HAP-1 (cell line): ENCODE results near the gene TACC2.

Experiments used
- DNase-seq, 2 experiments: peaks; one replicate each; pipeline ENCODE4 v3.0.0-alpha.2; 2016 to 2020; ENCODE audit warnings: low spot score in 2 of 2
- H3K27me3 ChIP-seq: fragments of 250-450 bp; sonication (Bioruptor Pico); 2 replicates; pipeline ENCODE4 v1.5.1; 2020; ENCODE audit warnings: low read depth, mild to moderate bottlenecking, moderate library complexity
- H3K36me3 ChIP-seq: fragments of 250-450 bp; sonication (Bioruptor Pico); replicated peaks from 2 replicates; pipeline ENCODE4 v1.5.1; 2020; ENCODE audit warnings: mild to moderate bottlenecking
- H3K4me1 ChIP-seq: fragments of 250-450 bp; sonication (Bioruptor Pico); 2 replicates; pipeline ENCODE4 v1.5.1; 2020; ENCODE audit warnings: mild to moderate bottlenecking
- H3K4me3 ChIP-seq: fragments of 250-450 bp; sonication (Bioruptor Pico); 2 replicates; pipeline ENCODE4 v1.5.1; 2020; ENCODE audit warnings: mild to moderate bottlenecking, moderate library complexity
- H3K9me3 ChIP-seq: fragments of 250-450 bp; sonication (Bioruptor Pico); 2 replicates; pipeline ENCODE4 v1.5.1; 2020; ENCODE audit warnings: mild to moderate bottlenecking, moderate library complexity
- in situ Hi-C: fragments of 300-500 bp; cut with MboI; formaldehyde crosslinking; loops from 3 replicates; pipeline ENCODE4 v1.14.3; 2020; ENCODE audit warnings: low sequenced_read_pairs, inconsistent platforms, mixed read lengths

Gene TACC2

GRCh38 chr10:122259075-122259466, 270.1 kb downstream of the TACC2 start:
- Histone ChIP-seq H3K36me3 (no peaks in the 10 kb centered on the region), H3K4me1 (no peaks in the 10 kb centered on the region; the same call in 1 of the 2 replicates), H3K27me3 (no peaks in the 10 kb centered on the region), H3K9me3 (peaks cover 10% of the 10 kb centered on the region), H3K4me3 (no peak overlapping the region)
- no peak for DNase-seq
- in situ Hi-C loops = no loop called here

DNA sequence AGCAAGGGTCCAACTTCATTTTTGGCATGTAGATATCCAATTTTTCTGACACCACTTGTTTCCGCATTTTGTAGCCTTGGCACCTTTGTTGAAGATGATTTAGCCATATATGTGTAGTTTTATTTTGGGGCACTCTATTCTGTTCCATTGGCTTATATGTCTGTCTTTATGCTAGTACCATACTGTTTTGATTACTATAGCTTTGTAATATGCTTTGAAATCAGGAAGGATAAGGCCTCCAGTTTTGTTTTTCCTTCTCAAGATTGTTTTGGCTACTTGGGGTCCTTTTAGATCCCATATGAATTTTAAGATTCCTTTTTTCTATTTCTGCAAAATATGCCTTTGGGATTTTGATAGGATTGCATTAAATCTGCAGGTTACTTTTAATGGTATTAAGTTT, 272.6 kb downstream of the TACC2 start:
- Histone ChIP-seq H3K9me3 (peaks cover 10% of the 10 kb centered on the region), H3K36me3 (no peaks in the 10 kb centered on the region), H3K4me1 (no peaks in the 10 kb centered on the region; the same call in none of the 2 replicates), H3K4me3 (no peak overlapping the region), H3K27me3 (no peaks in the 10 kb centered on the region)
- no peak for DNase-seq
- in situ Hi-C loops = no loop called here

DNA sequence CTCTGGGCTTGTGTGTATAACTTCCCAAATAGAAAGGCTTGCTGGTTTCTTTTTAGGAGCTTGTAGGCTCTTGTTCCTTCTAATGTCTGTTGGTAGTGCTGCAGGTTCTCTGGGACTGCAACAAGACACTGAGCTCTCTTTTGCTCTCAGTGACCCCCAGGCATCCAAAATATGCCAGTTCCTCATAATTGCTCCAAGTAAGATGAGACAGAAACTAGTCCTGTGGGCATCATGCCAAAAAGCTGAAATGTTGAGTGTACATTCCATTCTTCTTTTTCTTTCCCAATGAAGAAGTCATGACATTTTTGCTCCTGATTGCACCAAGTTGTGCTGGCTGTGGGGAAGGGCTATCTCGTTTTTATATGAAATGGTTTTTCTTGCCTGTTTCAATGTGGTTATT, 275.0 kb downstream of the TACC2 start:
- no peak overlapping the region for H3K4me3 ChIP-seq
- H3K4me1 ChIP-seq = no peaks in the 10 kb centered on the region; the same call in none of the 2 replicates
- no peaks in the 10 kb centered on the region for H3K27me3 ChIP-seq
- DNase-seq = no peak
- peaks cover 10% of the 10 kb centered on the region for H3K9me3 ChIP-seq
- in situ Hi-C loops = no loop called here
- no peaks in the 10 kb centered on the region for H3K36me3 ChIP-seq

DNA sequence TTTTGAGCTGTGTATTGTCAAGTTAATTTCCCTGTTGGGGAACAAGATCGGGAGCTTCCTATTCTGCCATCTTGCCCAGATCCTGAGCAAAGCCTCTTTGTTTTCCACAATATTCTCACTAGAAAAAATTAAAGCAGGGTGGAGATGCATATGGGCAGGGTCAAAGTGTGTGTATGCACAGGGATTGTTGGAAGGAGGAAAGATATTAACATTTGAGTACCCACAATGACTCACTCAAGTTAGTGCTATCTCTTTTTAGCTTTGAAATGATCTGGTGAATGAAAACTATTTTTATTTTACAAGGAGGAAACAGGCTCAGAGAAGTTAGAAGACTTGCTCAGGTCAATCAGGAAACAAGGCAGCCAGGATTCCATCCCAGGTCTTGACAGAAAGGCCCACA, 275.5 kb downstream of the TACC2 start:
- H3K9me3 ChIP-seq = peaks cover 10% of the 10 kb centered on the region
- no peak for DNase-seq
- H3K36me3 ChIP-seq = no peaks in the 10 kb centered on the region
- in situ Hi-C loops = no loop called here
- no peaks in the 10 kb centered on the region for H3K27me3 ChIP-seq
- no peaks in the 10 kb centered on the region; the same call in none of the 2 replicates for H3K4me1 ChIP-seq
- no peak overlapping the region for H3K4me3 ChIP-seq

- in situ Hi-C loops = no loop called here
- Histone ChIP-seq H3K4me1 (no peaks in the 10 kb centered on the region; the same call in none of the 2 replicates), H3K4me3 (no peak overlapping the region), H3K9me3 (peaks cover 10% of the 10 kb centered on the region), H3K27me3 (no peaks in the 10 kb centered on the region), H3K36me3 (no peaks in the 10 kb centered on the region)
- DNase-seq = no peak
These were observed 276.0 kb downstream of the TACC2 start for GRCh38 chr10:122264931-122265330.

DNA sequence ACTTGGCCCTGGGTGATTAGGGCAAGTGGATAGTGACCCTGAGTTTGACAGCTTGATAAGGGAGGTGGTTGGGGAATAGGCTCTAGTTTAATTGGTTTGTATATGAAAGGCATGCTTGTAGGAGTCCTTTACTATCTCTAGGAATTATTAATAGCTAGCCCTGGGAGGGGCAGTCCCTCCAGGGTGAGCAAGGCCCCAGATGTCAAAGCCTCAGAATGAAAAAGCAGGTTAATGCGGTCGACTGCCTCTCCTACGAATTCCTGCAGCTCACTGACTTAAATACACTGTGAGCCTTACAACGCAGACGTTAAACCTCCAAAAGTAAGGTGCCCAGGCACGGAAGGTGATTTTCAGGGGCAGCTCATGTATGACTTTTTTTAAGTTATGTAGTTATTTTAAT, 276.9 kb downstream of the TACC2 start:
- Histone ChIP-seq H3K36me3 (no peaks in the 10 kb centered on the region), H3K9me3 (peaks cover 10% of the 10 kb centered on the region), H3K4me1 (no peaks in the 10 kb centered on the region; the same call in none of the 2 replicates), H3K4me3 (no peak overlapping the region), H3K27me3 (no peaks in the 10 kb centered on the region)
- in situ Hi-C loops = no loop called here
- no peak for DNase-seq

DNA sequence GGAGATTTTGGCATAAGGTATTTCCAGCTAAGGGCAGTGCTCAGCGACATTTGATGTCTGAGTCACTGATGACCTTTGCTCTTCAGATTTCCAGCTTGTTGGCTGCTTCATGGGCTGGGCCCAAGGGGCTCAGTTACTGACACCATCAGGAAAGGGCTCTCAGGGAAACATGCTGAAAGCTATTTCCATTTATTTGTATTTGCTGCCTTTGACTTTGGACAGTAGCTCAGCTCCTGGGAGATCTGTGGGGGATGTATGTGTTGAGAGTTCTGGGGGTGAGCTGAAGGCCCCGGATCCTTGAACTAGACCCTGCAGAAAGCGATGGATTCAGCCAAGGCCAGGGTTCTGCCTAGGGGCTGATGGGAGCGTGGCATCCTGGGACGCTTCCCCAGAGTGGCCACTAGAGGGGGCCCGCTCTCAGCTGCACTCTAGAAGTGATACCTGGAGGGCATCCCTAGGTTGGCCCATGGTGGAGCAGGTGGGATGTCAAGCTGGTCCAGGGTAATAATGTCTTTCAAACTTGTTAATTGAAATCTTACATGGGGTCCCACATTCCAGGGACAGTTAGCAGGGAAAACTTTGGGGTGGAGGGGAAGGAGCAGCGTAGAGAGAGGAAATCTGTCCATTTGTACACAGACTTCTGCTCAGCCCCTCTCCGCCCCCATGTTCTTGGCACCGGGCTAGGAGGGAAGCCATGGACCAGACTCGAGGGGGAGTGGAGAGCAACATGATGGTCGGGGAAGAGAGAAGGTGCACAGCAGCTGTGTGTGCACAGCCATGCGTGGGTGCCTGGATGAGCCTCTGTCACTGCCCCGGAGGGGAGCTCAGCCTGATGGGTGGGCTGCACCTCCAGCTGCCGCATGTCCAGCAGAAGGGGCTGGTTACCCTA, 279.1 kb downstream of the TACC2 start:
- no peak overlapping the region for H3K4me3 ChIP-seq
- H3K9me3 ChIP-seq = peaks cover 2% of the 10 kb centered on the region; the same call in 1 of the 2 replicates
- peak; percentile 34 to 73 for DNase-seq
- in situ Hi-C loops = no loop called here
- H3K27me3 ChIP-seq = no peaks in the 10 kb centered on the region
- no peaks in the 10 kb centered on the region for H3K36me3 ChIP-seq
- no peaks in the 10 kb centered on the region; the same call in none of the 2 replicates for H3K4me1 ChIP-seq

DNA sequence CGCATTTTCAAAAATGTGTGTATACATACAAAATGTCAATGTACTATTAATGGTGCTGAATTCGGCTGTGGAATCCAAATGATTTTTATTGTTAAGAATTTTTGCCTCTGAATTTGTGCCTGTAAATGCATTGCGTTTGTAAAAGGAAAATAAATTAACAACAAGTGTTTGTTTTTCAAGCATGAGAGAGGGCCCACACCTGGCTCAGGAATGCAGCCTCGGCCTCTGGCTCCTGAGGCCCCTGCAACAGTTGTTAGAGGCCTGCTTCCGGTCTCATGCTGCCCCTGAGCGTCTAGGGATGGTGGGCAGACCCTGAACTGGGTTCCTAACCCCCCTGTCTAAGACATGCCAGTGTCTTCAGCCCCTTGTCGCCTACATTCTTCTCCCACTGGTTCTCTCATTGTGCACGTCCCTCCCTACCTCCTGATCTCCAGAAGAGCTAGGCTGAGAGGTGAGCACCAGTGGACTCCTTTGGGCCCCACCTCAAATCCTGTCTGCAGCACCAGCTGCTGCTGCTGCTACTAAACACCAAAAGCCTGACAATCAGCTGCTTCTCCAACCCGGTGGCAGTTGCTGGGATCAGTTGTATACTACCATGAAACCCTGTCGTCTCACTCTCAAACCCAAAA, 280.2 kb downstream of the TACC2 start:
- no peak for DNase-seq
- Histone ChIP-seq H3K9me3 (no peaks in the 10 kb centered on the region), H3K4me3 (no peak overlapping the region), H3K27me3 (no peaks in the 10 kb centered on the region), H3K4me1 (no peaks in the 10 kb centered on the region; the same call in 1 of the 2 replicates), H3K36me3 (no peaks in the 10 kb centered on the region)
- in situ Hi-C loops = no loop called here

GRCh38 chr10:122271076-122271475, 282.1 kb downstream of the TACC2 start, which contains the start of gene BTBD16:
Gene BTBD16 (plus strand): TSS chr10:122271296. CDS start chr10:122275082, 3,786 bp downstream.
- Histone ChIP-seq H3K36me3 (no peaks in the 10 kb centered on the region), H3K9me3 (no peaks in the 10 kb centered on the region), H3K4me1 (no peaks in the 10 kb centered on the region), H3K27me3 (no peaks in the 10 kb centered on the region), H3K4me3 (no peak within 1 kb of the TSS)
- in situ Hi-C loops = no loop called here
- no peak for DNase-seq

- no peak for DNase-seq
- in situ Hi-C loops = no loop called here
- no peaks in the 10 kb centered on the region for H3K9me3 ChIP-seq
- no peaks in the 10 kb centered on the region for H3K36me3 ChIP-seq
- H3K4me1 ChIP-seq = no peaks in the 10 kb centered on the region
- H3K27me3 ChIP-seq = no peaks in the 10 kb centered on the region
- no peak overlapping the region for H3K4me3 ChIP-seq
These were observed 285.1 kb downstream of the TACC2 start for GRCh38 chr10:122273966-122274545.

DNA sequence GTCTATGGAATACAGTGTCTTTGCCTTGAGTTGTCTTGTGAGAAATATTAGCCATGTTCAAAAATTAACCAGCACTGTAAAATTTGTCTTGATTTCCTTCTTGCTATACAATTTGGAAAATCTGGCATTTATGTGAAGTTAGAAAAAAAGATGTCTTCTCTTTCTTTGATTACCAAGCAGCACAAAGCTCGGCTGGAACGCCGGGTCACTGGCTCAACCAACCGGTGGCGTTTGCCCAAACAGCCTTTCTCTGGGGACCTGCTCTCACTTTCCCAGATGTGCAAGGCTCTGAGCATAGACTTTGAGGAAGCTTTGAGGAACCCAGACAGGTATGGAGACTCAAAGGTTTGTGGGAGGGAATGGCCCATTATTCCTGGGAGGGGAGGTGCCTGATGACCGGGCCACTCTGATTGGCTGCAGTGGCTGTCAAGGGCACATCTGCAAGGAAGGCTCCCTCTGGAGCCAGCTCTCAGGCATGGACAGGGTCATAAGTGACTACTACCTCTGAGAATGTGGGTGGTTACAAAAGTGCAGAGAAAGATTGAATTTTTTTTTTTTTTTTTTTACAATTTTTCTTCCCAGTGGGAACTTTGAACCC, 287.7 kb downstream of the TACC2 start:
- no peaks in the 10 kb centered on the region for H3K27me3 ChIP-seq
- no peaks in the 10 kb centered on the region for H3K4me1 ChIP-seq
- in situ Hi-C loops = no loop called here
- no peak overlapping the region for H3K4me3 ChIP-seq
- no peak for DNase-seq
- H3K36me3 ChIP-seq = no peaks in the 10 kb centered on the region
- H3K9me3 ChIP-seq = no peaks in the 10 kb centered on the region

DNA sequence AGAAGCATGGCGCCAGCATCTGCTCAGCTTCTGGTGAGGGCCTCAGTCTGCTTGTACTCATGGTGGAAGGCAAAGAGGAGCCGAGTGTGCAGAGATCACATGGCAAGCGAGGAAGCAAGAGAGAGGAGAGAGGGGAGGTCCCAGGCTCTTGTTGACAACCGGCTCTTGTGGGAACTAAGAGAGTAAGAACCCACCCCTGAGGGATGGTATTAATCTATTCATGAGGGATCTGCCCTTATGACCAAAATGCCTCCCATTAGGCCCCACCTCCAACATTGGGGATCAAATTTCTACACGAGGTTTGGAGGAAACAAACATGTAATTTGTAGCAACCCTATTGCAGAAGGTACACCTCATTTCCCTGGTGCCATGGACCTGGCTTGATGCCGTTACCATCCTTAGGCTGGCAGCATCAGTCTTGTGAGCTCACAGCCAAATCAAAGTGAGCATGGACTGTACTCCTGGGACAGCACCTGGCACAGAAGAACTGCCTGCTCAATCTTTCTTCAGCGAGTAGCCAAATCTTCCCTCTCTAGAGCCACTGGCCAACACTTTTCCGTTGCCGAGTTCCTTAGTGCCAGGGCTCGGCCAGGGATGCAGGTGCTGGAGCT, 288.7 kb downstream of the TACC2 start:
- Histone ChIP-seq H3K4me3 (no peak overlapping the region), H3K36me3 (no peaks in the 10 kb centered on the region), H3K4me1 (no peaks in the 10 kb centered on the region), H3K9me3 (no peaks in the 10 kb centered on the region), H3K27me3 (no peaks in the 10 kb centered on the region)
- in situ Hi-C loops = no loop called here
- no peak for DNase-seq

- Histone ChIP-seq H3K9me3 (no peaks in the 10 kb centered on the region), H3K4me3 (no peak overlapping the region), H3K4me1 (no peaks in the 10 kb centered on the region), H3K36me3 (no peaks in the 10 kb centered on the region), H3K27me3 (no peaks in the 10 kb centered on the region)
- peak; percentile 44 to 75 for DNase-seq
- in situ Hi-C loops = no loop called here
These were observed 290.8 kb downstream of the TACC2 start for GRCh38 chr10:122279725-122280141.
